ENCODE data around the gene ARF3.
"Not testable (repeated sequence)": the region's sequence is repeated elsewhere in the genome, so short reads cannot be mapped to it uniquely, and the experiment has no call there.

ARF3 gene

GRCh38 chr12:48927261-48927660, 30.0 kb downstream of the ARF3 start:
- no peak for TF ChIP-seq JUND (IDR thresholded peaks at IDR 0.05; ENCODE audit: low read depth)
- no peak for DNase-seq (ENCODE audit: low read depth in 1 of 2, low spot score in 1 of 2)
- in situ Hi-C loops (cut with HindIII; ENCODE audit: low pct_unique_long_range_greater_than_20kb, low sequenced_read_pairs) = no loop called here

DNA sequence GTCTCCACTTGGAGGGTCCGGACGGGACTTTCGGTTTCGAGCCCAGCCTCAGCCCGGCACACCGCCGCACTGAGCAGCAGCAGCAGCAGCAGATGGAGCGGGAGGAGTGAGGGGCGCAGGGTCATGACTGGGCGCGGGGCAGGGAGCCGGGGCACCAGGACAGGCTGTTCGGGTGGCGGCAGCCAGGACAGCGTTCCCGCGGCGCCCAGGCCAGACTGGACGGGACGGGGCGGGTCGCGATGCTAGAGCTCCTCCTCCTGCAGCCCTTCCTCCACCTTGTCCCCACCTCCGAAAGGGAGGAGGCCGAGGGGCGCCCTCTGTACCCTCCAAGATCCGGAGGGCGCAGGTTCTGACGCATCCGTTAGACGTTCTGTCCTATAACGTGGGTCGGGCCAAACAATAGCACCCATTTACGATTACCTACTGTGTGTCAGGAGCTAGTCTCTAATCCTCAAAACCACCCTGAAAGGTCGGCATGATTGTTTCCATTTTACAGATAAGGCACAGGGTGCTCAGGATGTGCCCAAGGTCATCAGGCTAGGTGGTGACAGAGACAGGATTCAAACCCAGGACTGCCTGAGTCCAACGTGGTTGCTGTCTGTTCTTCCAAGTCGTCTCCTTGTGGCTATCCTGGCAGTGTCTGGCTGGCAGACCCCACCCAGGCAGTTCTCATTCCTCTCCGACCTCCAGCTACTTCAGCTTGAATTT, 31.8 kb downstream of the ARF3 start, which contains the start of gene FKBP11:
Gene FKBP11, minus strand, starts transcription at position 189 of the 708 bp plus-strand sequence. Its CDS starts 64 bp downstream, at position 125.
- in situ Hi-C loops (cut with HindIII; ENCODE audit: low pct_unique_long_range_greater_than_20kb, low sequenced_read_pairs) = no loop called here
- no peak for TF ChIP-seq JUND (IDR thresholded peaks at IDR 0.05; ENCODE audit: low read depth)
- DNase-seq (ENCODE audit: low read depth in 1 of 2, low spot score in 1 of 2) = no peak

GRCh38 chr12:48924617-48925303, 32.5 kb downstream of the ARF3 start:
- no peak for DNase-seq (ENCODE audit: low read depth in 1 of 2, low spot score in 1 of 2)
- no peak for TF ChIP-seq JUND (IDR thresholded peaks at IDR 0.05; ENCODE audit: low read depth)
- in situ Hi-C loops (cut with HindIII; ENCODE audit: low pct_unique_long_range_greater_than_20kb, low sequenced_read_pairs) = no loop called here

DNA sequence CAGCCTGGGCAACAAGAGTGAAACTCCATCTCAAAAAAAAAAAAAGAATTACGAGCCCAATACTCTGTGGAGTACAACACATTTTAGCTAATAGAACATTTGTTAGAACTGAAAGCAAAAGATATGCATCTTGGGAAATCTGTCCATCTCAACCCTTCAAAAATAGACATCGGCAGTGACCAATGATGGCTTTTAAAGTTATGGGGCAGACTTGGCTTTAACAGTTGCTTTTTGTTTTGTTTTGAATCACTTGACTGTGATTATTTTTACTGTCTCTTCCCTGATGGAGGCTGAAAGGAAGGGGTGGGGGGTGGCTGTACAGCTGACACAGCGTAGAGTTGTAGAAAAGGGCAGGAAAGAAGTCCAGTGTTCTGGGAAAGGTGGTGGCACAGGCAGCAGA, 34.2 kb downstream of the ARF3 start:
- no peak for TF ChIP-seq JUND (IDR thresholded peaks at IDR 0.05; ENCODE audit: low read depth)
- in situ Hi-C loops (cut with HindIII; ENCODE audit: low pct_unique_long_range_greater_than_20kb, low sequenced_read_pairs) = no loop called here

DNA sequence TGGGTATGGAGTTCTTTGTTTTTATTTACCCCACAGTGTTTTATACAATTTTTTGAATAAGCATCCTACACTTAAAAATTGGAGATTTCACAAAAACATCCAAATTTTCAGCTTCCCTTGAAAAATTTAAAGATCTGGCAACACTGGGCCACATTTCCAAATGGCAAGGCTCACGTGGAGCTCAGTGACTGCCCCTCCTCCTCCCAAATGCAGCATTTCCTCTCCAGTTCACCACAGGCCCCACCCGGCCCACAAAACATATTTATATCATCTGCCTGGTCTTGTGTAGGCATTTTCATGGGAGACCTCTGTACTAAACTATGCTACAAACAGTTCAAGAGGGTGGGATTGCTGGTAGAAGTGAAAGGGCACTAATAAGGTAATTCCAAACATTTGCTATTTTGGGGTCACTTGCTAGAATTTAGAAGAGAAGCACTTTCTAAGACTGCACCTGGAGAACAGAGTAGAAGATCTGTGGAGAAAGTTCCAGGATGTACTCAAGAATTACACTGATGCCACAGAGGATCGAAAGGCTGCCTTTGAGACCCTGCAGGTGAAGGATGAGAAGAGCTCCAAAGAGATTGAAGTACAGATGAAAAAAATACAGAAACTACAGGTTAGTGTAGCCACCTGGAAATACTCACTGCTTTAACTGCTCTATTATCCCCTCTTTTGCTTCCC, 39.3 kb downstream of the ARF3 start:
- in situ Hi-C loops (cut with HindIII; ENCODE audit: low pct_unique_long_range_greater_than_20kb, low sequenced_read_pairs) = no loop called here
- TF ChIP-seq JUND (IDR thresholded peaks at IDR 0.05; ENCODE audit: low read depth) = no peak
- no peak for DNase-seq (ENCODE audit: low read depth in 1 of 2, low spot score in 1 of 2)

More for the DNA sequence above, 34.2 kb downstream of the ARF3 start:
- DNase-seq (ENCODE audit: low read depth in 1 of 2, low spot score in 1 of 2) = no peak

DNA sequence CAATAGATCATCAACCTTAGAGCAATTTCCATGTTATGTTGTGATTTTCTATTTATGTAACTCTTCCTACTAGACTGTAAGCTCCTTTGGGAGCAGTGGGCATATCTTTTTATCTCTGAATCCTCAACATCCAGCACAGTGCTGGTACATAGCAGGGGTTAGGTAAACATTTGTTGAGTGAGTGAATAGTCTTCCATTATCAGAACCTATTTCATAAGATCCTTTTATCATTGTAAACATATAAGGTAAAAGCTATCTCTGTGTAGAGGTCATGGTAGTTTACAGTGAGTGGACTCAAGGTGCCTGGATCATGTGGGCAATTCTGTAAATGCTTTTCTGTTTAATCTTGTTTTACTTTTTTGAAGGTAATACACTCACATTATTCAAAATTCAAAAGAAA, 47.1 kb downstream of the ARF3 start:
- TF ChIP-seq JUND (IDR thresholded peaks at IDR 0.05; ENCODE audit: low read depth) = no peak
- DNase-seq (ENCODE audit: low read depth in 1 of 2, low spot score in 1 of 2) = no peak

DNA sequence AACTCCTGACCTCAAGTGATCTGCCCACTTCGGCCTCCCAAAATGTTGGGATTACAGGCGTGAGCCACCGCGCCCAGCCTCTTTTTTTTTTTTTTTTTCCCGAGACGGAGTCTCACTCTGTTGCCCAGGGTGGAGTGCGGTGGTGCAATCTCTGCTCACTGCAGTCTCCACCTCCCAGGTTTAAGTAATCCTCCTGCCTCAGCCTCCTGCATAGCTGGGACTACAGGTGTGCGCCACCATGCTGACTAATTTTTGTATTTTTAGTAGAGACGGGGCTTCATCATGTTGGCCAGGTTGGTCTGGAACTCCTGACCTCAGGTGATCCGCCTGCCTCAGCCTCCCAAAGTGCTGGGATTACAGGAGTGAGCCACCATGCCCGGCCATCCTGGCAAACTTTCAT, 47.6 kb downstream of the ARF3 start:
- DNase-seq (ENCODE audit: low read depth in 1 of 2, low spot score in 1 of 2); in situ Hi-C loops (cut with HindIII; ENCODE audit: low pct_unique_long_range_greater_than_20kb, low sequenced_read_pairs): not testable (repeated sequence)

More for the DNA sequence above, 47.1 kb downstream of the ARF3 start:
- in situ Hi-C loops (cut with HindIII; ENCODE audit: low pct_unique_long_range_greater_than_20kb, low sequenced_read_pairs) = no loop called here

GRCh38 chr12:48907245-48907644, 50.0 kb downstream of the ARF3 start:
- DNase-seq (ENCODE audit: low read depth in 1 of 2, low spot score in 1 of 2) = no peak
- in situ Hi-C loops (cut with HindIII; ENCODE audit: low pct_unique_long_range_greater_than_20kb, low sequenced_read_pairs) = no loop called here
- no peak for TF ChIP-seq JUND (IDR thresholded peaks at IDR 0.05; ENCODE audit: low read depth)

DNA sequence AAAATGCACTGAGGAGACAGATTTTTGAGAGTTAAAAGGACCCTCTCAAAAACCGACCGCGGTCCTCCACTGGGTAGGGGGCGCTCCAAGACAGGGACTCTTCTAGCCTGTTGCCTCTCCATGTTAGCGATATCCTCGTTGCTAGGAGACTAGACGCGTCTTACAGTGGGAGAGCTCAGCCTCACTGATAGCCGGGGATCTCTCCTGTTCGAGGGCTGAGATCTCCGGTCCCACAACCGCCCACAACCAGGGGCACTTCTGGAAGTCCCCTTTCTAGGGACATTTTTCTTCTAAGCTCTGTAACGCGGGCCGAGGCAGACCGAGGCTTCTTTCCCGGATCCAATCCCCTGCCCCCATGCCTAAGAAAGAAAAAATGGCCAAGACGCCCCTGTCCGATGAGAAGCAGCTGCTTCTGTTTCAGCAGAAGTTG, 53.3 kb downstream of the ARF3 start:
- peak; percentile 33 to 85 for DNase-seq (ENCODE audit: low read depth in 1 of 2, low spot score in 1 of 2)

DNA sequence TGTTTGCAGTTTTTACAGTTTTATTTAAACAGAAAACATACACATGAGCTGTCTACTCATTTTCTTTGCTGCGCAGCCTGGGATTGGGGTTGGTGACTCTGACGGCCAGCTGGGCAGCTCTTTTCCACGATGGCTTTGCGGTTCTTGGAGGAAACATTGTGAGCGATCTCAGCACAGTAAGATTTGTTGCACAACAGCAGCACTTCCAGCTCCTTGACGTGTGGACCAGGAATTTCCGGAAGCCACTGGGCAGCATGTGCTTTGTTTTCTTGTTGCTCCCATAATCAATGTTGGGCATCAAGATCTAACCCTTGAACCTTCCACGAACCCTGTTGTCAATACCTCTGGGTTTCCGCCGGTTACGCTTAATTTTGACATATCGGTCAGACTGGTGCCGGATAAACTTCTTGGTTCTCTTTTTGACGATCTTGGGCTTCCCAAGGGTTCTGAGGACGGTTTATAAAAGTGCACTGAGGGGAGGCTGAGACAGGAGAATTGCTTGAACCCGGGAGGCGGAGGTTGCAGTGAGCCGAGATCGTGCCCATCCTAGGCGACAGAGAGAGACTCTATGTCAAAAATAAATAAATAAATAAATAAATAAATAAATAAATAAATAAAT, 53.8 kb downstream of the ARF3 start:
- in situ Hi-C loops (cut with HindIII; ENCODE audit: low pct_unique_long_range_greater_than_20kb, low sequenced_read_pairs) = no loop called here
- TF ChIP-seq JUND (IDR thresholded peaks at IDR 0.05; ENCODE audit: low read depth) = no peak
- peak in 1 of 2 experiments; percentile 20 for DNase-seq (ENCODE audit: low read depth in 1 of 2, low spot score in 1 of 2)

More for the DNA sequence above, 53.3 kb downstream of the ARF3 start:
- no peak for TF ChIP-seq JUND (IDR thresholded peaks at IDR 0.05; ENCODE audit: low read depth)
- in situ Hi-C loops (cut with HindIII; ENCODE audit: low pct_unique_long_range_greater_than_20kb, low sequenced_read_pairs) = no loop called here

DNA sequence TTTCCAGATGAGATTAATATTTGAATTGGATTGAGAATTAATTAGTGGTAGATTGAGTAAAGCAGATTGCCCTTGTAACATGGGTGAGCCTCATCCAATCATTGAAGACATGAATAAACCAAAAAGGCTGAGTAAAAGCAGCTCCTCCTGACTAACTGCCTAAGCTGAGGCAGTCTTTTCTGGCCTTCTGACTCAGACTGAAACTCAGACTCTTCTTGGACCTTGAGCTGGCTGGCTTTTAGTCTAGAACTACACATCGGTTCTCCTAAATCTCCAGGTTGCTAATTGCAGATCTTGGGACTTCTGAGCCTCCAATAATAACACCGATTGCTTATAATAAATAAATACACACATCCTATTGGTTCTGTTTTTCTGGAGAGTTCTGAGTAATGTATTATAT, 56.0 kb downstream of the ARF3 start:
- in situ Hi-C loops (cut with HindIII; ENCODE audit: low pct_unique_long_range_greater_than_20kb, low sequenced_read_pairs) = no loop called here
- no peak for DNase-seq (ENCODE audit: low read depth in 1 of 2, low spot score in 1 of 2)
- no peak for TF ChIP-seq JUND (IDR thresholded peaks at IDR 0.05; ENCODE audit: low read depth)

- in situ Hi-C loops (cut with HindIII; ENCODE audit: low pct_unique_long_range_greater_than_20kb, low sequenced_read_pairs) = no loop called here
- no peak for TF ChIP-seq JUND (IDR thresholded peaks at IDR 0.05; ENCODE audit: low read depth)
- no peak for DNase-seq (ENCODE audit: low read depth in 1 of 2, low spot score in 1 of 2)
Measured at GRCh38 chr12:48899651-48900050, 57.6 kb downstream of the ARF3 start.

Measured in T47D (cell line).